ENCODE results near the gene RPP21. TPM values are rescaled to one million over a fixed set of nuclear protein-coding genes. Genes with fewer than 3 reads are reported as not detected.

RPP21 gene
- total RNA-seq, 4 donors from 2014 or later, result 78.1 to 149 (median 113) TPM

GRCh38 chr6:30352550-30352949 is 7.6 kb downstream of the RPP21 start:
- intact Hi-C loops (cut with DNase I), result no loop called here
- 89% methylated on average over 2 of the region's 2 CpGs for WGBS

GRCh38 chr6:30355281-30355680 is 10.3 kb downstream of the RPP21 start:
- Histone ChIP-seq H3K4me1 (peaks cover 0 to 16% (median 9%) of the 10 kb centered on the region in 4 donors), H3K4me3 (no peak overlapping the region), H3K27me3 (peaks cover 0 to 32% (median 12%) of the 10 kb centered on the region in 4 donors), H3K27ac (replicated peaks in 1 of 4) (no peak overlapping the region), H3K9me3 (no peaks in the 10 kb centered on the region), H3K36me3 (no peaks in the 10 kb centered on the region)
- TF ChIP-seq POLR2AphosphoS5 (IDR thresholded peaks at IDR 0.05) (no peak), POLR2A (IDR thresholded peaks at IDR 0.05; ENCODE audit: low read depth) (no peak), EP300 (IDR thresholded peaks at IDR 0.05) (no peak), CTCF (IDR thresholded peaks at IDR 0.05) (no peak)
- intact Hi-C loops (cut with DNase I), result no loop called here
- 77% methylated on average over 4 of the region's 4 CpGs for WGBS
- DNase-seq (ENCODE audit: extremely low spot score), result no peak

More at GRCh38 chr6:30352550-30352949, 7.6 kb downstream of the RPP21 start:
- peaks cover 0 to 13% (median 0%) of the 10 kb centered on the region in 4 donors for H3K27me3 ChIP-seq
- H3K4me3 ChIP-seq, result no peak overlapping the region
- peaks cover 0 to 6% (median 2%) of the 10 kb centered on the region in 4 donors for H3K4me1 ChIP-seq
- peaks cover 0 to 3% (median 1%) of the 10 kb centered on the region in 4 donors for H3K36me3 ChIP-seq
- H3K9me3 ChIP-seq, result no peaks in the 10 kb centered on the region
- TF ChIP-seq EP300 (IDR thresholded peaks at IDR 0.05) (no peak), POLR2A (IDR thresholded peaks at IDR 0.05; ENCODE audit: low read depth) (no peak)
- no peak for DNase-seq (ENCODE audit: extremely low spot score)
- no peak overlapping the region for H3K27ac ChIP-seq (replicated peaks in 1 of 4)

GRCh38 chr6:30356536-30356935 is 11.6 kb downstream of the RPP21 start:
- no peak for TF ChIP-seq POLR2A (IDR thresholded peaks at IDR 0.05; ENCODE audit: low read depth)
- Histone ChIP-seq H3K27ac (replicated peaks in 1 of 4) (peak overlapping the region in 3 of 4 donors; percentile 39 to 78 (median 74)), H3K4me1 (peaks cover 0 to 16% (median 9%) of the 10 kb centered on the region in 4 donors), H3K27me3 (peaks cover 0 to 37% (median 12%) of the 10 kb centered on the region in 4 donors), H3K9me3 (no peaks in the 10 kb centered on the region), H3K36me3 (no peaks in the 10 kb centered on the region), H3K4me3 (peak overlapping the region in 1 of 4 donors; percentile 56)
- WGBS, result 58% methylated on average over 1 of the region's 1 CpG
- DNase-seq (ENCODE audit: extremely low spot score), result no peak
- intact Hi-C loops (cut with DNase I), result loop anchor here (2.0 kb wide), 1 partner anchor 40 kb away; no protein-coding TSS in a partner anchor

GRCh38 chr6:30357678-30358540 is 13.0 kb downstream of the RPP21 start:
- Histone ChIP-seq H3K9me3 (peaks cover 0 to 9% (median 3%) of the 10 kb centered on the region in 4 donors), H3K4me3 (peak overlapping the region; percentile 39 to 69 (median 55)), H3K36me3 (no peaks in the 10 kb centered on the region), H3K4me1 (peaks cover 0 to 16% (median 9%) of the 10 kb centered on the region in 4 donors), H3K27me3 (peaks cover 0 to 37% (median 12%) of the 10 kb centered on the region in 4 donors), H3K27ac (replicated peaks in 1 of 4) (peak overlapping the region; percentile 60 to 85 (median 76))
- TF ChIP-seq EP300 (IDR thresholded peaks at IDR 0.05) (no peak), POLR2AphosphoS5 (IDR thresholded peaks at IDR 0.05) (peak; percentile 28 to 59), CTCF (IDR thresholded peaks at IDR 0.05) (peak; percentile 71 to 90 (median 81))
- intact Hi-C loops (cut with DNase I), result loop anchor here (2.0 kb wide), 1 partner anchor 39 kb away; no protein-coding TSS in a partner anchor
- no peak for DNase-seq (ENCODE audit: extremely low spot score)
- WGBS, result 6% methylated on average over 40 of the region's 40 CpGs

GRCh38 chr6:30359276-30359675 is 14.3 kb downstream of the RPP21 start:
- Histone ChIP-seq H3K36me3 (no peaks in the 10 kb centered on the region), H3K4me1 (peaks cover 0 to 16% (median 9%) of the 10 kb centered on the region in 4 donors), H3K27me3 (peaks cover 0 to 30% (median 12%) of the 10 kb centered on the region in 4 donors), H3K4me3 (no peak overlapping the region), H3K9me3 (peaks cover 0 to 9% (median 3%) of the 10 kb centered on the region in 4 donors), H3K27ac (replicated peaks in 1 of 4) (no peak overlapping the region)
- 68% methylated on average over 5 of the region's 5 CpGs for whole genome bisulfite sequencing
- intact Hi-C loops (cut with DNase I), result no loop called here
- TF ChIP-seq POLR2AphosphoS5 (IDR thresholded peaks at IDR 0.05), result no peak
- no peak for TF ChIP-seq EP300 (IDR thresholded peaks at IDR 0.05)
- TF ChIP-seq CTCF (IDR thresholded peaks at IDR 0.05), result no peak
- TF ChIP-seq POLR2A (IDR thresholded peaks at IDR 0.05; ENCODE audit: low read depth), result no peak
- DNase-seq (ENCODE audit: extremely low spot score), result no peak

All from esophagus muscularis mucosa (tissue), 4 donors.